ENCODE measurements around the gene CACNA1H. TPM values are rescaled to one million over a fixed set of nuclear protein-coding genes. Genes with fewer than 3 reads are reported as not detected.
"Not testable (repeated sequence)": the region's sequence is repeated elsewhere in the genome, so short reads cannot be mapped to it uniquely, and the experiment has no call there.

Gene CACNA1H
- total and polyA plus RNA-seq, 7 experiments from 2014 or later, result 0.31 to 8.8 (median 2.2) TPM

GRCh38 chr16:1236659-1237058, 83.8 kb downstream of the CACNA1H start:
- H3K27me3 ChIP-seq (ENCODE audit: control insufficient read depth in 2 of 2, insufficient read depth in 2 of 2, low read length in 2 of 2); DNase-seq; H3K4me1 ChIP-seq (ENCODE audit: control insufficient read depth in 2 of 2, insufficient read depth in 2 of 2, low read length in 2 of 2); H3K9me3 ChIP-seq (ENCODE audit: control insufficient read depth in 2 of 3, low read length in 3 of 3); intact Hi-C loops (cut with micrococcal nuclease); H3K27me3 Mint-ChIP-seq; H3K27ac Mint-ChIP-seq; H3K4me3 ChIP-seq (ENCODE audit: low read length); CTCF ChIA-PET; POLR2A ChIA-PET; H3K4me1 Mint-ChIP-seq; H3K4me3 Mint-ChIP-seq; H3K27ac ChIP-seq (ENCODE audit: low read depth, low read length); H3K36me3 ChIP-seq (ENCODE audit: control insufficient read depth in 2 of 3, insufficient read depth in 3 of 3, low read length in 3 of 3); H3K9me3 Mint-ChIP-seq; H3K36me3 Mint-ChIP-seq: not testable (repeated sequence)
- ATAC-seq, result peak; percentile 92

- POLR2A ChIA-PET, result no interaction called here
- Mint-ChIP-seq H3K27ac (peak overlapping the region in 3 of 9 donors; percentile 6 to 35 (median 29)), H3K4me1 (peaks cover 0 to 5% (median 0%) of the 10 kb centered on the region in 7 donors), H3K9me3 (no peaks in the 10 kb centered on the region), H3K4me3 (peak overlapping the region in 1 of 10 donors; percentile 8), H3K27me3 (no peaks in the 10 kb centered on the region), H3K36me3 (no peaks in the 10 kb centered on the region)
- Histone ChIP-seq H3K4me3 (ENCODE audit: low read length) (no peak overlapping the region), H3K27ac (ENCODE audit: low read depth, low read length) (no peak overlapping the region), H3K27me3 (ENCODE audit: control insufficient read depth in 2 of 2, insufficient read depth in 2 of 2, low read length in 2 of 2) (no peaks in the 10 kb centered on the region), H3K9me3 (ENCODE audit: control insufficient read depth in 2 of 3, low read length in 3 of 3) (no peaks in the 10 kb centered on the region), H3K4me1 (ENCODE audit: control insufficient read depth in 2 of 2, insufficient read depth in 2 of 2, low read length in 2 of 2) (no peaks in the 10 kb centered on the region), H3K36me3 (ENCODE audit: control insufficient read depth in 2 of 3, insufficient read depth in 3 of 3, low read length in 3 of 3) (no peaks in the 10 kb centered on the region)
- peak in 1 of 9 donors; percentile 7 for DNase-seq
- CTCF ChIA-PET, result no interaction called here
- no peak for ATAC-seq
- intact Hi-C loops (cut with micrococcal nuclease), result no loop called here
Measured at GRCh38 chr16:1237990-1238389, 85.1 kb downstream of the CACNA1H start.

DNA sequence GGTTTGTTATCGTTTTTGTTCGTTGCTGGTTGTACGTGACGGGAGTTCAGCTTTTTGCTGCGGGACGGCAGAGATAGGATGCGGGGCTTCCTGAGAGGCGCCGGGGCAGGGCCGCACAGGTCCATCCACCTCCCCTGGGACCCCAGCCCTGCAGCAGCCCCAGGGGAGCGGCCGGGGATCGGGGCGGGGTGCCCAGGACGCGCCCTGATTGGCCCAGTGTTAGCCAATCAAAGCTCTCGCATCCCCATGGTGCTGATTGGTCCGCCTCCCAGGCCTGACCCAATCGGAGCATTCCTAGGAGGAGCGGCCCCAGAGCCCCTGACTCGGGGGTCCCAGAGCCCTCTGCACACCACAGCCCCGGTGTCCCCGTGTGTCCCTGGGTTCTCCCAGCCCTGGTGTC, 86.0 kb downstream of the CACNA1H start:
- ATAC-seq; H3K27me3 ChIP-seq (ENCODE audit: control insufficient read depth in 2 of 2, insufficient read depth in 2 of 2, low read length in 2 of 2); H3K4me1 Mint-ChIP-seq; H3K4me3 Mint-ChIP-seq; H3K27ac Mint-ChIP-seq; H3K4me3 ChIP-seq (ENCODE audit: low read length); H3K36me3 ChIP-seq (ENCODE audit: control insufficient read depth in 2 of 3, insufficient read depth in 3 of 3, low read length in 3 of 3); intact Hi-C loops (cut with micrococcal nuclease); H3K36me3 Mint-ChIP-seq; H3K27me3 Mint-ChIP-seq; CTCF ChIA-PET; POLR2A ChIA-PET; H3K27ac ChIP-seq (ENCODE audit: low read depth, low read length); H3K9me3 ChIP-seq (ENCODE audit: control insufficient read depth in 2 of 3, low read length in 3 of 3); H3K4me1 ChIP-seq (ENCODE audit: control insufficient read depth in 2 of 2, insufficient read depth in 2 of 2, low read length in 2 of 2); H3K9me3 Mint-ChIP-seq; DNase-seq: not testable (repeated sequence)

- H3K4me1 ChIP-seq (ENCODE audit: control insufficient read depth in 2 of 2, insufficient read depth in 2 of 2, low read length in 2 of 2); POLR2A ChIA-PET; CTCF ChIA-PET; H3K9me3 ChIP-seq (ENCODE audit: control insufficient read depth in 2 of 3, low read length in 3 of 3); H3K36me3 Mint-ChIP-seq; H3K27me3 ChIP-seq (ENCODE audit: control insufficient read depth in 2 of 2, insufficient read depth in 2 of 2, low read length in 2 of 2); H3K9me3 Mint-ChIP-seq; H3K36me3 ChIP-seq (ENCODE audit: control insufficient read depth in 2 of 3, insufficient read depth in 3 of 3, low read length in 3 of 3); H3K4me3 ChIP-seq (ENCODE audit: low read length); ATAC-seq; intact Hi-C loops (cut with micrococcal nuclease); H3K27ac ChIP-seq (ENCODE audit: low read depth, low read length); H3K4me3 Mint-ChIP-seq; DNase-seq; H3K4me1 Mint-ChIP-seq; H3K27ac Mint-ChIP-seq; H3K27me3 Mint-ChIP-seq: not testable (repeated sequence)
Measured at GRCh38 chr16:1239575-1239974, 86.7 kb downstream of the CACNA1H start.

- DNase-seq; H3K9me3 ChIP-seq (ENCODE audit: control insufficient read depth in 2 of 3, low read length in 3 of 3); intact Hi-C loops (cut with micrococcal nuclease); H3K27me3 Mint-ChIP-seq; H3K4me3 Mint-ChIP-seq; ATAC-seq; H3K4me1 Mint-ChIP-seq; POLR2A ChIA-PET; CTCF ChIA-PET; H3K27ac ChIP-seq (ENCODE audit: low read depth, low read length); H3K27ac Mint-ChIP-seq; H3K36me3 ChIP-seq (ENCODE audit: control insufficient read depth in 2 of 3, insufficient read depth in 3 of 3, low read length in 3 of 3); H3K4me1 ChIP-seq (ENCODE audit: control insufficient read depth in 2 of 2, insufficient read depth in 2 of 2, low read length in 2 of 2); H3K27me3 ChIP-seq (ENCODE audit: control insufficient read depth in 2 of 2, insufficient read depth in 2 of 2, low read length in 2 of 2); H3K36me3 Mint-ChIP-seq; H3K4me3 ChIP-seq (ENCODE audit: low read length); H3K9me3 Mint-ChIP-seq: not testable (repeated sequence)
Measured at GRCh38 chr16:1240436-1240835, 87.5 kb downstream of the CACNA1H start, which contains the start of gene TPSAB1. TSS of gene TPSAB1 (plus strand) at chr16:1240705. CDS start at chr16:1240939, 234 bp downstream.

GRCh38 chr16:1241081-1241480, 88.2 kb downstream of the CACNA1H start:
- H3K4me3 Mint-ChIP-seq; H3K27ac ChIP-seq (ENCODE audit: low read depth, low read length); H3K9me3 Mint-ChIP-seq; H3K36me3 ChIP-seq (ENCODE audit: control insufficient read depth in 2 of 3, insufficient read depth in 3 of 3, low read length in 3 of 3); H3K27me3 ChIP-seq (ENCODE audit: control insufficient read depth in 2 of 2, insufficient read depth in 2 of 2, low read length in 2 of 2); H3K4me1 Mint-ChIP-seq; H3K9me3 ChIP-seq (ENCODE audit: control insufficient read depth in 2 of 3, low read length in 3 of 3); intact Hi-C loops (cut with micrococcal nuclease); DNase-seq; H3K4me3 ChIP-seq (ENCODE audit: low read length); H3K4me1 ChIP-seq (ENCODE audit: control insufficient read depth in 2 of 2, insufficient read depth in 2 of 2, low read length in 2 of 2); POLR2A ChIA-PET; H3K36me3 Mint-ChIP-seq; ATAC-seq; H3K27ac Mint-ChIP-seq; CTCF ChIA-PET: not testable (repeated sequence)
- H3K27me3 Mint-ChIP-seq, result peaks cover 5 to 12% (median 7%) of the 10 kb centered on the region in 5 donors

DNA sequence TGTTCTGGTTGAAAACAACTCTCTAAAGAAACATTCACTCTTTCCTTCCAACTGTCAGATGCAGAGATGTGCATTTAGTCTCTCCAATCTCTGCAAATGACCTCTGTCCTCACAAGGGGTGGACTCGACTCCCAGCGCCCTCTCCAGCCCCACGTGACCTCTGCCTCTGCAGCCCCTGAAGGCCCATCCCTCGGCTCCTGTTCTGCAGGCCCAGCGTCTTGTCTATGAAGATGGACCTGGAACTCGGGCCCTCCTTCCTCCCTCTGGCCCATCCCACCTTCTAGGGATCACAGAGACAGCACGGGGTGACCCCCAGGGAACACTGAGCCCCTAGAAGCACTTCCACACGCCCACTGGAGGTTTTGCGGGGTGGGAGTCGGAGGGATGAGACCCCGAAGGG, 90.5 kb downstream of the CACNA1H start:
- H3K27me3 ChIP-seq (ENCODE audit: control insufficient read depth in 2 of 2, insufficient read depth in 2 of 2, low read length in 2 of 2); POLR2A ChIA-PET; H3K36me3 Mint-ChIP-seq; ATAC-seq; H3K4me1 ChIP-seq (ENCODE audit: control insufficient read depth in 2 of 2, insufficient read depth in 2 of 2, low read length in 2 of 2); H3K36me3 ChIP-seq (ENCODE audit: control insufficient read depth in 2 of 3, insufficient read depth in 3 of 3, low read length in 3 of 3); CTCF ChIA-PET; H3K4me3 Mint-ChIP-seq; H3K27ac ChIP-seq (ENCODE audit: low read depth, low read length); H3K9me3 Mint-ChIP-seq; H3K4me1 Mint-ChIP-seq; H3K4me3 ChIP-seq (ENCODE audit: low read length); H3K9me3 ChIP-seq (ENCODE audit: control insufficient read depth in 2 of 3, low read length in 3 of 3); intact Hi-C loops (cut with micrococcal nuclease); DNase-seq: not testable (repeated sequence)
- Mint-ChIP-seq H3K27ac (peak overlapping the region in 1 of 9 donors; percentile 29), H3K27me3 (peaks cover 5 to 14% (median 12%) of the 10 kb centered on the region in 5 donors)

Data from naive thymus-derived CD4-positive, alpha-beta T cell (primary cell).